GM12878 (cell line): Measurements from ENCODE around the gene MPHOSPH6. TPM values are rescaled to one million over a fixed set of nuclear protein-coding genes. Genes with fewer than 3 reads are reported as not detected.

Experiments
- ATAC-seq: fragments of 200-7000 bp; cut with Tn5 transposase; 3 replicates; pipeline ENCODE4 v1.9.1; 2020; ENCODE audit warnings: mild to moderate bottlenecking, moderate library complexity
- BruUV-seq: library from RNA; stranded (reverse); fragments of 400-500 nt; replicated peaks from 2 replicates; lab custom pipeline; 2021; lab: Mats Ljungman, UMichigan
- CTCF ChIA-PET: fragments of 300-600 bp; sonication (Branson Sonifier 250); formaldehyde crosslinking; extraction: SDS; loops from one replicate; lab custom pipeline; 2021; ENCODE audit warnings: inconsistent platforms; lab: Yijun Ruan, JAX
- POLR2A ChIA-PET: fragments of 350-600 bp; formaldehyde crosslinking; extraction: SDS; loops from one replicate; lab custom pipeline; 2021; ENCODE audit warnings: inconsistent platforms; lab: Charles Lee
- RAD21 ChIA-PET: fragments of 300-600 bp; sonication (Branson Sonifier 250); formaldehyde crosslinking; loops from one replicate; lab custom pipeline; 2023; ENCODE audit warnings: antibody characterized with exemption; ENCODE audit not compliant: unreplicated experiment; lab: Charles Lee
- SMC1A ChIA-PET: fragments of 300-600 bp; sonication (Branson Sonifier 250); formaldehyde crosslinking; loops from one replicate; lab custom pipeline; 2023; ENCODE audit not compliant: unreplicated experiment, uncharacterized antibody; lab: Charles Lee
- DNase-seq: peaks from one replicate; pipeline ENCODE4 v3.0.0-alpha.2; 2011; ENCODE audit warnings: low read depth, low spot score
- FAIRE-seq: peaks from 3 replicates; lab custom pipeline; 2011; peaks lifted over from hg19 to GRCh38; lab: Jason Lieb, UNC
- H2AFZ ChIP-seq: 2 replicates; pipeline ENCODE4 v1.6.0; 2011; ENCODE audit warnings: low read depth, low read length, control low read depth; ENCODE audit not compliant: control insufficient read depth
- H3K27ac ChIP-seq: 2 replicates; pipeline ENCODE4 v1.5.1; 2011; ENCODE audit warnings: control low read depth; ENCODE audit not compliant: control insufficient read depth, insufficient read depth
- H3K27me3 ChIP-seq, 2 experiments: replicated peaks in 1 of 2; 2 replicates each; pipeline versions ENCODE4 v1.6.0 to v1.6.1; 2011; ENCODE audit warnings: low read length in 1 of 2; ENCODE audit not compliant: control insufficient read depth in 2 of 2, insufficient read depth in 2 of 2
- H3K36me3 ChIP-seq, 2 experiments: 2 replicates each; pipeline ENCODE4 v1.5.1; 2011; ENCODE audit warnings: low read length in 1 of 2; ENCODE audit not compliant: control insufficient read depth in 2 of 2, insufficient read depth in 2 of 2
- H3K4me1 ChIP-seq: 2 replicates; pipeline ENCODE4 v1.6.1; 2011; ENCODE audit warnings: mild to moderate bottlenecking, low read length, moderate library complexity, mixed read lengths; ENCODE audit not compliant: control insufficient read depth, insufficient read depth
- H3K4me2 ChIP-seq: 2 replicates; pipeline ENCODE4 v1.6.0; 2011; ENCODE audit warnings: control low read depth; ENCODE audit not compliant: control insufficient read depth, insufficient read depth
- H3K4me3 ChIP-seq: fragments of 200-600 bp; sonication (generic); 2 replicates; pipeline ENCODE4 v1.5.1; 2016
- H3K79me2 ChIP-seq: 2 replicates; pipeline ENCODE4 v1.6.0; 2011; ENCODE audit warnings: low read length; ENCODE audit not compliant: control insufficient read depth, insufficient read depth
- H3K9ac ChIP-seq: 2 replicates; pipeline ENCODE4 v1.8.0; 2011; ENCODE audit warnings: low read length, control low read depth, mixed read lengths; ENCODE audit not compliant: control insufficient read depth, insufficient read depth
- H3K9me3 ChIP-seq: replicated peaks from 3 replicates; pipeline ENCODE4 v1.5.1; 2011; ENCODE audit warnings: mild to moderate bottlenecking, low read length; ENCODE audit not compliant: control insufficient read depth, insufficient read depth
- H4K20me1 ChIP-seq: 2 replicates; pipeline ENCODE4 v1.6.0; 2011; ENCODE audit not compliant: control insufficient read depth, insufficient read depth
- ATF2 ChIP-seq: IDR thresholded peaks from 2 replicates; pipeline ENCODE4 v1.6.1; 2012; ENCODE audit warnings: low read length, inconsistent platforms
- IRF3 ChIP-seq: fragments of 450-650 bp; IDR thresholded peaks from 2 replicates; pipeline ENCODE4 v1.6.1; 2014; ENCODE audit warnings: mild to moderate bottlenecking
- MTA2 ChIP-seq: fragments of 450-650 bp; IDR thresholded peaks from 2 replicates; pipeline ENCODE4 v1.6.1; 2016; ENCODE audit warnings: low read depth, mild to moderate bottlenecking, moderate library complexity
- RELB ChIP-seq: fragments of 450-650 bp; IDR thresholded peaks from 2 replicates; pipeline ENCODE4 v1.6.1; 2017; ENCODE audit warnings: low read depth, mild to moderate bottlenecking, moderate library complexity
- SMC3 ChIP-seq: IDR thresholded peaks from 2 replicates; pipeline ENCODE4 v1.6.1; 2011; ENCODE audit warnings: low read length, improper control_type of control experiment, borderline replicate concordance
- SUZ12 ChIP-seq: fragments of 200-600 bp; sonication (generic); IDR thresholded peaks from one replicate; pipeline ENCODE4 v1.6.1; 2018; ENCODE audit warnings: antibody characterized with exemption, mild to moderate bottlenecking; ENCODE audit not compliant: unreplicated experiment
- TBL1XR1 ChIP-seq: IDR thresholded peaks from 2 replicates; pipeline ENCODE4 v1.6.1; 2012; ENCODE audit warnings: low read depth, low read length, improper control_type of control experiment
- TCF12 ChIP-seq: IDR thresholded peaks from 2 replicates; pipeline ENCODE4 v1.6.1; 2011; ENCODE audit warnings: low read depth, mild to moderate bottlenecking, low read length
- WRNIP1 ChIP-seq: IDR thresholded peaks from 2 replicates; pipeline ENCODE4 v1.6.1; 2011; ENCODE audit warnings: low read depth, low read length, improper control_type of control experiment, borderline replicate concordance
- ZBTB11 ChIP-seq: fragments of 450-650 bp; formaldehyde crosslinking; IDR thresholded peaks from 2 replicates; pipeline ENCODE4 v1.5.0; 2022; ENCODE audit warnings: mild to moderate bottlenecking, missing genetic modification characterization
- WGBS: methylation state at CpG from one replicate; pipeline ENCODE4 v1.1.6; 2016; ENCODE audit warnings: low lambda C conversion rate; ENCODE audit not compliant: insufficient replicate concordance, insufficient coverage; ENCODE audit errors: missing lambda C conversion rate; 5-methylcytosine and 5-hydroxymethylcytosine counted together
- in situ Hi-C: fragments of 300-500 bp; cut with MboI; formaldehyde crosslinking; loops from 9 replicates; pipeline ENCODE4 v1.14.3; 2018; ENCODE audit warnings: mixed read lengths
- intact Hi-C: fragments of 100-400 bp; cut with micrococcal nuclease; formaldehyde crosslinking; loops from one replicate; pipeline ENCODE4 v1.14.2; 2022; ENCODE audit not compliant: unreplicated experiment
- polyA plus RNA-seq, 11 experiments: library from polyadenylated mRNA; depleted of rRNA in 4 of 11; unstranded in 6 of 11; stranded (reverse) in 5 of 11; fragments of >200 nt; fragmentation: Nextera tagmentation in 4 of 11; fragmentation: Illumina TruSeq in 1 of 11; extraction: Ambion mirVana in 4 of 11; extraction: Trizol in 1 of 11; gene quantifications; 1 replicate in 1 of 11; 2 replicates in 10 of 11; pipeline versions ENCODE4 v1.2.1 to v1.2.3, GENCODE V29; 2011 to 2016; ENCODE audit warnings: inconsistent platforms in 2 of 11, missing spikeins in 2 of 11, low read depth in 1 of 11
- total RNA-seq, 4 experiments: library from RNA; depleted of rRNA in 3 of 4; stranded (reverse); fragments of >200 nt in 3 of 4; fragmentation: Illumina TruSeq in 1 of 4; extraction: Trizol in 1 of 4; gene quantifications; 2 replicates each; pipeline versions ENCODE4 v1.2.1 to v1.2.3, GENCODE V29; 2013 to 2021

MPHOSPH6 gene
- total and polyA plus RNA-seq, 10 of the 15 experiments (the other 5 are each of a cell fraction or from before 2014, with no cell fraction given), result 8.9 to 39.6 (median 19.8) TPM

- Histone ChIP-seq H3K4me1 (no peaks in the 10 kb centered on the region), H4K20me1 (no peaks in the 10 kb centered on the region), H3K79me2 (no peaks in the 10 kb centered on the region), H3K27ac (no peak overlapping the region), H3K4me3 (no peak overlapping the region), H3K4me2 (no peak overlapping the region), H3K9me3 (no peaks in the 10 kb centered on the region), H3K9ac (no peak overlapping the region), H3K27me3 (peaks cover 0 to 2% of the 10 kb centered on the region in 2 experiments; a peak in 1 of 4 replicates), H3K36me3 (no peaks in the 10 kb centered on the region), H2AFZ (no peak overlapping the region)
- CTCF ChIA-PET, result no interaction called here
- ATAC-seq (no peak), FAIRE-seq (no peak), DNase-seq (no peak)
- RAD21 ChIA-PET, result no interaction called here
- in situ Hi-C loops, result no loop called here
- no peak for TF ChIP-seq TCF12
- no peak for TF ChIP-seq SUZ12
- TF ChIP-seq MTA2, result no peak
- TF ChIP-seq IRF3, result no peak
- TF ChIP-seq SMC3, result no peak
- TF ChIP-seq ATF2, result no peak
- no peak for TF ChIP-seq RELB
- no peak for TF ChIP-seq TBL1XR1
- no peak for TF ChIP-seq ZBTB11
- TF ChIP-seq WRNIP1, result no peak
- WGBS, result 4% methylated on average over 1 of the region's 1 CpG
- BruUV-seq, result no TSS peak
- intact Hi-C loops, result no loop called here
- SMC1A ChIA-PET, result no interaction called here
- POLR2A ChIA-PET, result interaction anchor here (0.5 kb wide), 1 partner anchor 73 kb away, joined by 8 read pairs; no protein-coding TSS in a partner anchor
Measured at GRCh38 chr16:82116535-82116934, 53.5 kb downstream of the MPHOSPH6 start.
